Measurements from ENCODE around the gene MMP8.

DNA sequence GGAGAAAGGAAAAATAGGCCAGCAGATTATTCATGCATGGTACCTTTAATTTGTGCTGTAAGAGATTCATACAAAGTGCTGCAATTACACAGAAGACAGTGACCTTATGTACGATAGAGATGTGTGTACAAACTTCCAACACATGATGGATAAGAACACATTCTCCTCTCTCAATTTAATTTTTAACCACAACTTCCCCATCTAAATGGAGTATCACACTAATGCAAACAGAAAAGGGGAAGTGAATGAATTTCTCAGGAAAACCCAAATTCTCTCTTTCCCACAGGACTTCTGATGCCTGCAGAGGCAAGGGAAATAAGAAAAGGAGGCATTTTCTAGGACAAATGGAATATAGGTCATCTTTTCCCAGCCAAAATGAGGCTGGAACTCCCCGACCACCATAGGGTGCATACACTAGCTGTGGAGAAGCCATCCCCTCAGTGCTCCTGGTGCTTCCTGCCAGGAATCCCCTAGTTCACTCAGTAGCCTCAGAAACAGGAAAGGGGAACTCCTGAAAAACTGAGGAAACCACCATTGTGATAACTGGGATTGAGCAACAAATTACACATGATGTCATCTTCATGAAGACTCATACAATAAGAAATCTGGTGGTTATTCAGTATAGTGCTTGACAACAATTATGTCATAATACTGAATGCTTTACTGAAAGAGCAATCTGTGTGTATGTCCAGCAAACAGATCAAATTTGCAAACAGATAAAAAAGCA is 33.2 kb upstream of the MMP8 start:
- TF ChIP-seq EZH2 (IDR thresholded peaks at IDR 0.05; ENCODE audit: low read length), result no peak
- TF ChIP-seq, protein P1, sequence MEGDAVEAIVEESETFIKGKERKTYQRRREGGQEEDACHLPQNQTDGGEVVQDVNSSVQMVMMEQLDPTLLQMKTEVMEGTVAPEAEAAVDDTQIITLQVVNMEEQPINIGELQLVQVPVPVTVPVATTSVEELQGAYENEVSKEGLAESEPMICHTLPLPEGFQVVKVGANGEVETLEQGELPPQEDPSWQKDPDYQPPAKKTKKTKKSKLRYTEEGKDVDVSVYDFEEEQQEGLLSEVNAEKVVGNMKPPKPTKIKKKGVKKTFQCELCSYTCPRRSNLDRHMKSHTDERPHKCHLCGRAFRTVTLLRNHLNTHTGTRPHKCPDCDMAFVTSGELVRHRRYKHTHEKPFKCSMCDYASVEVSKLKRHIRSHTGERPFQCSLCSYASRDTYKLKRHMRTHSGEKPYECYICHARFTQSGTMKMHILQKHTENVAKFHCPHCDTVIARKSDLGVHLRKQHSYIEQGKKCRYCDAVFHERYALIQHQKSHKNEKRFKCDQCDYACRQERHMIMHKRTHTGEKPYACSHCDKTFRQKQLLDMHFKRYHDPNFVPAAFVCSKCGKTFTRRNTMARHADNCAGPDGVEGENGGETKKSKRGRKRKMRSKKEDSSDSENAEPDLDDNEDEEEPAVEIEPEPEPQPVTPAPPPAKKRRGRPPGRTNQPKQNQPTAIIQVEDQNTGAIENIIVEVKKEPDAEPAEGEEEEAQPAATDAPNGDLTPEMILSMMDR (optimal IDR thresholded peaks at IDR 0.05 in 1 of 3, IDR thresholded peaks at IDR 0.05 in 1 of 3, conservative IDR thresholded peaks at IDR 0.05 in 1 of 3; ENCODE audit: extremely low read depth in 1 of 3, insufficient read depth in 2 of 3, low read length in 3 of 3), result no peak
